Astrocyte of the cerebellum (primary cell): Measurements from ENCODE around the gene DLG2.

Source experiments
- DNase-seq: peaks from one replicate; pipeline ENCODE4 v3.0.0-alpha.2; 2011; ENCODE audit warnings: low read depth
- H3K4me3 ChIP-seq: 2 replicates; pipeline ENCODE4 v1.5.1; 2011; ENCODE audit warnings: mild to moderate bottlenecking, low read depth, low read length, moderate library complexity
- in situ Hi-C: cut with HindIII; loops from 2 replicates; pipeline ENCODE4 v1.10.0; 2017; ENCODE audit warnings: low sequenced_read_pairs
- TF ChIP-seq, protein P1 (sequence below): IDR thresholded peaks from 2 replicates; pipeline ENCODE4 v1.5.1; 2012; ENCODE audit warnings: low read length, low read depth, moderate library complexity, mild to moderate bottlenecking; ENCODE audit errors: missing control alignments

DLG2 gene

DNA sequence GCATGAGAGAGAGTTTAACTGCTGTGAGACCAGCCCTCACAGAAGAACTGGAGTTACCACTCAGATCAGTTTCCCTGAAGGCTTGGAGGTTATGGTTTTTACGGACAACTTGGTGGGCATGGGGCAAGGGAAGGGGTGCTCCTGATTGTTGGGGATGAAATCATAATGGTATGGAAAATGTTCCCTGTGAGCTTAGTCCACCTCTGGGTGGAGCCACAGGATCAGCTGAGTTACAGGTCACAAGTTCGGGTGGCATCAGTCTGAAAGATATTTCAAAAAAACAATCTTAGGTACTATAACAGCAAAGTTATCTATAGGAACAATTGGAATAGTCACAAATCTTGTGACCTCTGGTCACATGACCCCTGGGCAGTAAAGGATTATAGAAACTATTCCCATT is 162.9 kb downstream of the DLG2 start:
- in situ Hi-C loops: no loop called here
- no peak overlapping the region for H3K4me3 ChIP-seq
- no peak for DNase-seq
- TF ChIP-seq, protein P1, sequence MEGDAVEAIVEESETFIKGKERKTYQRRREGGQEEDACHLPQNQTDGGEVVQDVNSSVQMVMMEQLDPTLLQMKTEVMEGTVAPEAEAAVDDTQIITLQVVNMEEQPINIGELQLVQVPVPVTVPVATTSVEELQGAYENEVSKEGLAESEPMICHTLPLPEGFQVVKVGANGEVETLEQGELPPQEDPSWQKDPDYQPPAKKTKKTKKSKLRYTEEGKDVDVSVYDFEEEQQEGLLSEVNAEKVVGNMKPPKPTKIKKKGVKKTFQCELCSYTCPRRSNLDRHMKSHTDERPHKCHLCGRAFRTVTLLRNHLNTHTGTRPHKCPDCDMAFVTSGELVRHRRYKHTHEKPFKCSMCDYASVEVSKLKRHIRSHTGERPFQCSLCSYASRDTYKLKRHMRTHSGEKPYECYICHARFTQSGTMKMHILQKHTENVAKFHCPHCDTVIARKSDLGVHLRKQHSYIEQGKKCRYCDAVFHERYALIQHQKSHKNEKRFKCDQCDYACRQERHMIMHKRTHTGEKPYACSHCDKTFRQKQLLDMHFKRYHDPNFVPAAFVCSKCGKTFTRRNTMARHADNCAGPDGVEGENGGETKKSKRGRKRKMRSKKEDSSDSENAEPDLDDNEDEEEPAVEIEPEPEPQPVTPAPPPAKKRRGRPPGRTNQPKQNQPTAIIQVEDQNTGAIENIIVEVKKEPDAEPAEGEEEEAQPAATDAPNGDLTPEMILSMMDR: no peak

DNA sequence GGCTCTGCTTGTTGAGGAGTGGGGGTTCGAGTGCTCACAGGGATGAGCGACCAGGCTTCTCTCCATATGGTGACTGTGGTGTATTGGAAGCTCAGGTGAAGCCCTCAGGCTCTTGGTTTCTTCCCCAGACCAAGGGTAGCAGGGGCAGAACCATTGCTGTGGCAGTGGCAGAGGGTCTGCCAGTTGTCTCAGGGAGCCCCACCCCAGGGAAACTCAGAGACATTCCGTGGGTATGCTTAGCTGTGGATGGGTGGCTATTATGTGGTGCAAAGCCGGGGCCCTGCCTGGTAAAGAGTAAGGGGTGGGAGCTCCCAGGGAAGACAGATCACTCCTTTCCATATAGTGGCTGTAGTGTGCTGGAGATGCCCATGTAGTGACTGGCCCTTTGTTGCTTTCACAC is 167.8 kb downstream of the DLG2 start:
- no peak for DNase-seq
- TF ChIP-seq, protein P1: no peak
- no peak overlapping the region for H3K4me3 ChIP-seq
- in situ Hi-C loops: no loop called here

DNA sequence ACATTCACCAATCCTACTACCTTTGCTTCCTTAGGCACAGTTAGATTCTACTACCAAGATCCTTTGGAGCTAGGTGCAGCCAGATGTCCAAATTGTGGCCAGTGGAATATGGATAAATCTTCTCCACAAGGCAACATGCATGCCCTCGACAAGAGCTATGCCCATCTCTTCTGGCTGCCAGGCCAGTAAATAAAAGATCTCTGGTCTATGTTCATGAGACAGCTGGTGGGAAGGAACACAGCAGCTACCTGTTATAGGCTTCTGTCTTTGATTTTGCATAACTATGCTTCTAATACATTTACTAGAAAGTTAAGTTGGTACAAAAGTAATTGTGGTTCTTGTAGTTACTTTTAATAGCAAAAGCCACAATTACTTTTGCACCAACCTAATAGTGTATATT is 182.7 kb downstream of the DLG2 start:
- in situ Hi-C loops: no loop called here
- TF ChIP-seq, protein P1: no peak

DNA sequence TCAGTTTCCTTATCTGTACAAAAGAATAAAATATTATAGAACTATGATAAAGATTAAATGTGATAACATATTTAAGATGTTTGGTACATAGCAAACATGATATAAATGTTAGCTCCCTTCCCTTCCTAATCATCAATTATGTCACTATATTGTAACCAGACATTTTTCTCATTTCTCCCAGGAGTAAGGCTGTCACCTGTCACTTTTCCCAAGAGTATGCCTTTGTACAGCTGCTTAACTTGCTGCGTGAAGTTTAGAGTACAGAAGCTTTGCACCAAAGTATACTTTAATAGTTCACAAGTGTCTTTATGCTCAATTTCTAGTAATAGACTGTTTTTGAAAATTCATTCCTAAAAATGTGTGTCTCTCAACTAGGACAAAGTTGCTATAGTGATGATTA is 186.9 kb downstream of the DLG2 start:
- in situ Hi-C loops: no loop called here
- H3K4me3 ChIP-seq: no peak overlapping the region
- DNase-seq: no peak
- TF ChIP-seq, protein P1: no peak

More for the DNA sequence above, 182.7 kb downstream of the DLG2 start:
- H3K4me3 ChIP-seq: no peak overlapping the region
- DNase-seq: no peak

DNA sequence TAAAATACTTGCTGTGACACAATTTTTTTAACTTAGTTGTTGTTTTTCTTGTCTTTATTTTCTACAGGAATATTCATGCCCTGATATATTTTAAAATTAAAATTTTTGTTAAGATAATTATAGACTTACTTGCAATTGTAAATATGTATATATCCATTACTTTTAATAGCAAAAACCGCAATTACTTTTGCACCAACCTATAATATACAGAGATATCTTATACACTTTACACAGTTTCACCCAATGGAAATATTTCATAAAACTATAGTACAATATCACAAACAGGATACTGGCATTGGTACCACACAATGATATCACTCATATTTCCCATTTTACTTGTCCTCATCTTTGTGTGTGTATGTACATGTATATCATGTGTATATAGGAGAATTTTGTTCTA is 188.8 kb downstream of the DLG2 start:
- TF ChIP-seq, protein P1: no peak
- DNase-seq: no peak
- in situ Hi-C loops: no loop called here

DNA sequence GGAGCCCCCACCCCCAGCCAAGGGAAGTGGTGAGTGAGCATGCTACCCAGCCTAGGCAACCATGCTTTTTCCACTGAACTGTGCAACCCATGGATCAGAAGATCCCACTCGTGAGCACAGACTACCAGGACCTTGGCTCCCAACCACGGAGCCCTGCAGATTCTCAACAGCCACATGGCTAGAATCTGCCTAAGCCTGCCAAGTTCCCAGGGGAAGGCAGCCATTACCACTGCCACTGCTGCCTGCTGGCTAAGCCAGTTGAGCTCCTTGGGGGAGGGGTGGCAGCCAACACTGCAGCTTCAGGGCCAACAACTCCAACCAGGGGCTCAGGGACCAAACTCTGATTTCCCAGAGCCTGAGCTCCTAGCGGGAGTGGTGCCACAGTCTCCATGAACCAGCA is 195.8 kb downstream of the DLG2 start:
- DNase-seq: no peak
- in situ Hi-C loops: no loop called here
- TF ChIP-seq, protein P1: no peak
- H3K4me3 ChIP-seq: no peak overlapping the region

More for the DNA sequence above, 188.8 kb downstream of the DLG2 start:
- H3K4me3 ChIP-seq: no peak overlapping the region

DNA sequence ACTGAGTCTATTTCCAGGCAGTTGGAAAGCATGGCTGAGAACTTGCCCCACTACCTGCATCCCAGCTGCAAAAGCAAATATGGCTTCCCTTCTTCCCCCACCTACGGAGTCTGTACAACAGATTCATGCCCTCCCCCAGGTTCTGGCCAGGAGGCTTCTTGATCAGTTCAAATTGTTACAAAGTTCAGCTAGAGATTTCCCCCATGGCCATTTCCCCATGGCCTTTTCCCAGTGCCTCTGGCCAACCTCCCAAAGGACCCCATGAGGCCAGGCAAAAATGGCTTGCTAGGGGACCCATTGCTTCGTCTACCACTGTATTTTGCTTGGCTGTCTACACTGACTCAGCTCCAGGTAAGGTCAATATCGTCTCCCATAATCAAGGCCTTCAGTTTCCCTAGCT is 203.3 kb downstream of the DLG2 start:
- TF ChIP-seq, protein P1: no peak
- no peak for DNase-seq
- in situ Hi-C loops: no loop called here
- H3K4me3 ChIP-seq: no peak overlapping the region
